Activated T-cell treated with anti-CD3 and anti-CD28 coated beads, Interleukin-2, amount 50 U/mL, for 48 hours (primary cell): ENCODE measurements around the gene NEURL1B.

Source experiments
- DNase-seq, 2 experiments: peaks; one replicate each; pipeline ENCODE4 v3.0.0-alpha.2; 2020

NEURL1B gene

GRCh38 chr5:172683264-172683644 is 42.2 kb downstream of the NEURL1B start:
- no peak for DNase-seq

DNA sequence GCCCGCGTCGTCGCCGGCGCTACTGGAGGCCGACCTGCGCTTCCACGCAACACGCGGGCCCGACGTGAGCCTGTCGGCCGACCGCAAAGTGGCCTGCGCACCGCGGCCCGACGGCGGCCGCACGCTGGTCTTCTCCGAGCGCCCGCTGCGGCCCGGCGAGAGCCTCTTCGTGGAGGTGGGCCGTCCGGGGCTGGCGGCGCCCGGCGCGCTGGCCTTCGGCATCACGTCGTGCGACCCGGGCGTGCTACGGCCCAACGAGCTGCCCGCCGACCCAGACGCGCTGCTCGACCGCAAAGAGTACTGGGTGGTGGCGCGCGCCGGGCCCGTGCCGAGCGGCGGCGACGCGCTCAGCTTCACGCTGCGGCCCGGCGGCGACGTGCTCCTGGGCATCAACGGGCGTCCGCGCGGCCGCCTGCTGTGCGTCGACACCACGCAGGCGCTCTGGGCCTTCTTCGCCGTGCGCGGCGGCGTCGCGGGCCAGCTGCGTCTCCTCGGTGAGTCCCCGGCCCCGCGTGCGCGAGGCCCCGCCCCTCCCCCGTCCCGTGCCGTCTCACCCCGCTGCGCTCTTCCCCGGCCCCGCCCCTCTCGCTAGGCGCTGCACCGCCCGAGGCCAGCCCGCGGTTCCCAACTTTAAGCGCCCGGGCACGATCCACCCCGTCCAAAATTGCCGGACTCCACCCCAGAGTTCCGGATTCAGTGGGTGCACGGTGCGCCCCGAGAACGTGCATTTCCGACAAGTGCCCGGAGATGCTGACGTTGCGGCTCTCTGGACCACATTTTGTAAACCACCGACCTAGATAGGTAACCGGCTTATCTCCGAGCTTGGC is 42.8 kb downstream of the NEURL1B start:
- DNase-seq, result peak; percentile 26 to 50

GRCh38 chr5:172685091-172685490 is 44.0 kb downstream of the NEURL1B start:
- DNase-seq, result no peak

- DNase-seq, result no peak
These were observed 45.0 kb downstream of the NEURL1B start for GRCh38 chr5:172686111-172686510.

- DNase-seq, result no peak
These were observed 45.7 kb downstream of the NEURL1B start for GRCh38 chr5:172686539-172687390.

GRCh38 chr5:172687940-172688339 is 46.9 kb downstream of the NEURL1B start:
- no peak for DNase-seq

DNA sequence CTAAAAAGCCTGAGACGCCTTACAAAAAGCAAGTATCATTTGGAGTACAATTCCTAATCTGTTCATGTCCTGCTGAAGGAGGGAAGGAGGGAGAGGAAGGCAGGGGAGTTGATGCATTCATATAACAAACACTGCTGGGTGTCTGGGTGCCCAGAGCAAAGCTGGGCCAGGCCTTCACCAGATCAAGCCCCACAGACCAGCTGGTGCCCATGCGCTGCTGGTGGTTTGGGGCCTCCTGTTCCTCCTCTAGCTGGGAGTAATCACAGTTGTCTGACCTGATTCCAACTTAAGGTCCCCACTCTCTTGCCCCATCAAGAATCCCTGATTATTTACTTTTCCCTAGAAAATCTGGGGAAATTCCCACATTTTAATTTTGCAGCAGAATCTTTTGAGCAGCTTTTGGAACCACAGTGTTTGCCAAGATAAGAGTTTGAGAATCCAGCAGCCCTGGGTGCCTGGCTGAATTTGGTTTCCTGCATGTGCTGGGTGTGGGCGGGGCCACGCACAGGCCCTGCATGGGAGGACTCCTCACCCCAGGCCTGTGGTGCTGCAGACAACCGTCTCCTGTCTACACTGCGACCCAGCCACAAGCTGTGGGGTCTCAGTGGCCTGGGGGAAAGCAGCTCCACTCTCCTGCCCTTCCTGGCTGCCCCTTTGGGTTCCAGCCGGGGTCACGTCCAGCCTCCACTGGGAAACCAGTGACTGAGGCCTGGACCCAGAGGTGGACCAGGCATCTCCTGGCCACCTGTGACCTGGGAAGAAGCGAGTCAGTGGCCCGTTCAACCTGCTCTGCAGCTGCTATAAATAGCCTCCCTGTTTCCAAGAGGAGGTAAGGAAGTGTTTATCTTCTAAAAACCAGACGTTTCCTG is 47.5 kb downstream of the NEURL1B start:
- DNase-seq, result peak; percentile 29 to 41

DNA sequence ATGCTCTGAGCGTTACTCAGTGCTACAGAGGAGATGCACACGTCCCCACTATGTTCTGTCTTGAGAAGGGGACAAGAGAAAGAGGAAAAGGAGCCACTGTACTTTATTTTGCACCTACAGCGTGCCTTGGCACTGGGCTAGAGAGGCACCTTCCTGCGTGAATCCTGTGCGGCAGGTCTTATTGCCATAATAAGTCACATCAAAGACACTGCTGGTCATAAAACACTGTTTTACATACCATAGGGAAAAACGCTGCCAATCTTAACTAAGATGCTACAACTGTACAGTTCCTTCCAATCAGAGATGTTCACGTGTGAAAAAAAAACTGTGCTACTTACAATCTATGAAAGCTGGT is 48.1 kb downstream of the NEURL1B start:
- DNase-seq, result no peak

GRCh38 chr5:172689801-172690200 is 48.7 kb downstream of the NEURL1B start:
- DNase-seq, result no peak

- DNase-seq, result peak; percentile 28 to 49
These were observed 49.4 kb downstream of the NEURL1B start for GRCh38 chr5:172690258-172691075.

GRCh38 chr5:172691886-172692285 is 50.8 kb downstream of the NEURL1B start:
- no peak for DNase-seq

- no peak for DNase-seq
These were observed 51.4 kb downstream of the NEURL1B start for GRCh38 chr5:172692451-172692850.

DNA sequence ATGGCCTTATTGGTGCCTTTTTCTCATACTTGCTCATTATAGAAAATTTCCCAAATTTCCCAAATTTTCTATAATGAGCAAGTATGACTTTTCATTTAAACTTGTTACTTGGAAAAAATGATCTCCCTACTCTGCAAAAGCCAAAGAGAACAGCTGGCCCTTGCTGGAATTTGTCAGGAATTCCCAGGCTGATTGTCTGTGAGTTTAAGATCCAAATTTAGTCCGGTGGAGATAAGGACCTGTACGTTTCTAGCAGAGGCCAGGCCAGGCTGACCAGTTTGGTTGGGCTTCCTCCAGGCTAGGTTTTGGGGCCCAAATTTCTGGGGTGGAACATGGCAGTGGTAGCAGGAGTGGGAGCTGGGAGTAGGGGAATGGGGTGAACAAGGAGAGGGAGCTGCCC is 51.9 kb downstream of the NEURL1B start:
- DNase-seq, result no peak

DNA sequence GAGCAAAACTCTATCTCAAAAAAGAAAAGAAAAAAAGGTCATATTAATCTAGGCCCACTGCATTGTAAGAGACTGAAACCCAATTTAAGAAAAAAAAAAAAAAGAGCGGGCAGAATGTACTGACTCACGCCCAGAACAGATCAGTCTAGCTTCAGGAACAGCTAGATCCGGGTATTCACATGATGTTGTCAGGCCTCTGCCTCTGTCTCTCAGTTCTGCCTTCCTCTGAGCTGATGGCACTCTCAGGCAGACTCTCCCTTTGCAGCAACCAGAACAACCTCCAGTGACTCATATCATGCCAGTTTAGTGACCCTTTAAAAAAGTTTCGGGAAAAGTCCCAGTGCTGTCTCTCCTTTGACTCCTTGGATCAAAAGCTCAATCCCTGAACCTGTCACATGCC is 53.0 kb downstream of the NEURL1B start:
- DNase-seq, result no peak

GRCh38 chr5:172694541-172694940 is 53.5 kb downstream of the NEURL1B start:
- DNase-seq, result no peak

DNA sequence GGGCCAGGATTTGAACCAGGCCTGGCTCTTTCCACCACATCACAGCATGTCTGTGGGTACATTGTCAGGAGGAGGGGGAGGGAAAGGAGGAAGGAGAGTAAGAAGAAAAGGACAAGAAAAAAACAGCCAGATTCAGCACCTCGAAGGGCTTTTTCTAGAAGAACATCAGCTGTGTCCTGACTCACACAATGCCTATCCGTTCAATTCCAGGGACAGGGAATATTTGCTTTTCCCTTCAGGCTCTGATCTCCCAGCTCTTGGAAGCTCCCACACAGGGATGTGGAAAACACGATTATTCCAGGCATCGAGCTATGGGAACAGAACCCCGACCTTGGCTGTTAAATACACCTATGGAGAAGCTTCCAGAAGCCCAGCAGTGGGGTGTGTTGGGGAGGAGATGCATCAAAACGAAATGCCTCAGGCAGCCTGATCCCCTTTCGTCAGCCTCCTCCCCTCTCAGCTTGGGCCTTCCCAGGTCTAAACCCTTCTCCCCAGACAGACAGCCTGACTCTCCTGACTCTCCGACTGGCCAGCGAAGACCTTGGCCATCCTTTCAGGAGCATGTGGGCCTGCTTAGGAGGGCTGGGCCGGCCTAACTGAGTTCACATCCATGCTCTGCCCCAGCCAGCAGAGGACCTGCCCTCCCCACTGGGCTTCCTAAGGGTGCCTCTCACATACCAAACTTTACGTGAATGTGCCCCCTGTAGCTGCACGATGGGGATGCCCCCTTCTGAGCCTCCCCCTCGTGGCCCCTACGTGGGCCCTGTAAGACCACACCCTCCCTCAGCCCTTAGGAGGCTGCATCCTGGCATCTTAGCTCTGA is 54.4 kb downstream of the NEURL1B start:
- no peak for DNase-seq

GRCh38 chr5:172696171-172696849 is 55.2 kb downstream of the NEURL1B start:
- no peak for DNase-seq

DNA sequence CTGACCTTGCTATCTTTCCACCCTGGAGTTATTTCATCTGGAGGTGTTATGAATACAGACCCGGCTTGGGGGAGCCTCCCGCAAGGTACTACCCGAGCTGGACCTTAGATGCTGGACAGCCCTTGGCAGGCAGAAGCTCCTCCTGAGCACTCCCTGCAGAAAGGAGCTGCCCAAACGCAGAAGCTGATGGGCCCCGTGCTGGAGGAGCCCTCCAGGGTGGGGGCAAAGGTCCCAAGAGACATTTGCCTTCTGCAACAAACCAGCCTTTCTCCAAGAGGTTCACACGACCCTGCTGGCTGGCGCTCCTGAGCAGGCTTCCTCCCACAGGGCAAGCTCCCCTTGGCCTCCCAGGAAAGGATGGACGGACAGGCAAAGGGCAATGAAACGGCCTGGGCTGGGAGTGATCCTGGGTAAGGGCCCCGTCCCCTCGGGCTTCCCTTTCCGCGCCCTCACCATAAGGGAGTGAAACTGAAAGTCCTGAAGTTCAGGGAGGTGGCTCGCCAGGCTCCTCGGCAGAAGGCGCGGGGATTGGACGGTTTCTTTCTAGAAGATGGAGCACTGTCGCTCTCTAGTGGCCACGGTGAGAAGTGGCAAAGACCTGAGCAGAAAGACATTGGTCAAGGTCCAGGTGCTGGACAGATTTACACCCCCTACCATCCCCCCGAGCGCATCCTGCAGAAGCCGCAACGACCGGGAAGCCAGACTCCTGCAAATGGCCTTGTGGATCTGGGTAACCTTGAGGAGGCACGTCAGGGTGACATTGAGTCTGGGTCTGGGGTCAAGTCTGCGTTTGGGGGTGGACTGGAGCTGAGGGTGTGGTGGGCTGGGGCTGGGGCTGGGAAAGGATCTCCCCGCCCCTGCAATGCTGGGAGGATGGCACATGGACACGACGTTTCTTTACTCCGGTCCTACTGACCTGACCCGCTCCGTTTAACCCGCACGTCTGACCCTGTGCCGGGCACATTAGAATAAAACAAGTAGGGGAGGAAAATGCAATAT is 56.4 kb downstream of the NEURL1B start:
- DNase-seq, result peak; percentile 87 to 88

DNA sequence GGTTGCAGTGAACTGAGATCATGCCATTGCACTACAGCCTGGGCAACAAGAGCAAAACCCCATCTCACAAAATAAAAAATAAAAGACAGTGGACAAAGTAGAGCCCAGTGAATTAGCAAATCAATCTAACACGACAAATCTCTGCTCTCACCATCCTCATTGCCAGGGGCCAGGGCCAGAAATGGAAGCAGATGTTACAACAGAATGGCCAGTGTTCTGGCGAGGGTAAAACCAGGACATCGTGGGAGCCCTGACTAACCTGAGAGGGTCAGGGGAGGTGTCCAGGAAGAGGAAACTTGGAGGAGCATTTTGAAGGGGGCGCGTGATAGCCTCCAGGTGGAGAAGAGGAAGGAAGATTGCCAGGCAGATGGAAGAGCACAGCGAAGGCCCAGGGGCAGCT is 58.4 kb downstream of the NEURL1B start:
- no peak for DNase-seq

GRCh38 chr5:172699999-172700364 is 58.9 kb downstream of the NEURL1B start:
- no peak for DNase-seq
